GM12873 (cell line): ENCODE measurements around the gene AGPAT2.

ENCODE experiments used
- TF ChIP-seq, protein P1 (sequence below): IDR thresholded peaks from 2 replicates; pipeline ENCODE4 v1.5.1; 2012; ENCODE audit warnings: low read depth, mild to moderate bottlenecking, moderate library complexity, low read length, control low read depth; ENCODE audit not compliant: insufficient read depth; ENCODE audit errors: missing control alignments

Gene AGPAT2

DNA sequence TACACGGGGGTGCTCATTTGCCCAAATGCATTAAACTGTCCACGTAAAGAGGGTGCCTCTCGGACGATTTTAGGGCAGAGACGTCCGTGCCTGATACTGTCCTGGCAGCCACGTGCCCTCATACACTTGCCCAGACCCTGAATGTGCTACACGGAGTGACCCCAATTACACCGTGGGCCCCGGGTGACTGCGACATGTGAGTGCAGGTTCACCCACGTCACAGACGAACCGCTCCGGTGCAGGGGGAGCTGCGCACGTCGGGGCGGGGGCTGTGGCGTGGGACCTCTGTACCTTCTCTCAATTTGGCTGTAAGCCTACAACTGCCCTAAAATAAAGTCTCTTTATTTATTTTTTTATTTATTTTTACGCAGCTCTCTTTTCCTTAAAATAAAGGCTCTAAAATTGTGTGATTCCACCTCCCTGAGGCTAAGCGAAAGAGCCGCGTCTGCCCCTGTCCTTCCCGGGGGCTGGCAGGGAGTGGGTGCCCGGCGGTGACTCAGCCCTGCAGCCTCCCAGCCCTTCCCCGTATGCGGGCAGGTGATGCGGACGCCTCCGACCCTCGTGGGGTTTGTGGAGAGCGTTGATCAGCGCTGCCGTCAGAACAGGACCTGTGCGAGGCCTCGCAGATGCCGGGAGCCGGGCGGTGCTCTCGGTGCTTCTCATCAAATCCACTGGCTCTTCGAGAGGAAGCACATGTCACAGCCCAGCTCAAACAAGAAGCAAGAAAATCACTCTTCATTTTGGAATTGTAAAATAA is 33.8 kb downstream of the AGPAT2 start:
- TF ChIP-seq, protein P1, sequence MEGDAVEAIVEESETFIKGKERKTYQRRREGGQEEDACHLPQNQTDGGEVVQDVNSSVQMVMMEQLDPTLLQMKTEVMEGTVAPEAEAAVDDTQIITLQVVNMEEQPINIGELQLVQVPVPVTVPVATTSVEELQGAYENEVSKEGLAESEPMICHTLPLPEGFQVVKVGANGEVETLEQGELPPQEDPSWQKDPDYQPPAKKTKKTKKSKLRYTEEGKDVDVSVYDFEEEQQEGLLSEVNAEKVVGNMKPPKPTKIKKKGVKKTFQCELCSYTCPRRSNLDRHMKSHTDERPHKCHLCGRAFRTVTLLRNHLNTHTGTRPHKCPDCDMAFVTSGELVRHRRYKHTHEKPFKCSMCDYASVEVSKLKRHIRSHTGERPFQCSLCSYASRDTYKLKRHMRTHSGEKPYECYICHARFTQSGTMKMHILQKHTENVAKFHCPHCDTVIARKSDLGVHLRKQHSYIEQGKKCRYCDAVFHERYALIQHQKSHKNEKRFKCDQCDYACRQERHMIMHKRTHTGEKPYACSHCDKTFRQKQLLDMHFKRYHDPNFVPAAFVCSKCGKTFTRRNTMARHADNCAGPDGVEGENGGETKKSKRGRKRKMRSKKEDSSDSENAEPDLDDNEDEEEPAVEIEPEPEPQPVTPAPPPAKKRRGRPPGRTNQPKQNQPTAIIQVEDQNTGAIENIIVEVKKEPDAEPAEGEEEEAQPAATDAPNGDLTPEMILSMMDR: no peak

DNA sequence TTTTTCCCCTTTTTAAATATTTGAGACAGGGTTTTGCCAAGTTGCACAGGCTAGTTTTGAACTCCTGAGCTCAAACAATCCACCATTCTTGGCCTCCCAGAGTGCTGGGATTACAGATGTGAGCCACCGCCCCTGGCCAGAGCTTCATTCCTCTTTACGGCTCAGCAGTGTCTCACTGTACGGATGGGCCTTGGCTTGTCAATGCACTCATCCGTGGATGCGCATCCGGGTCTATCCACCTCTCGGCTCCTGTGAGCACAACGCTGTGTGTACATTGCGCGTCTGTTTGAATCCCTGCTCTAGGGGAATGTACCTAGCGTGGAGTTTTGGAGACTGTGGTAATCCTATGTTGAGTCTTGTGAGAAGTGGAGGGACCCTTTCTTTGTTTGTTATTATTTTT is 35.4 kb downstream of the AGPAT2 start:
- TF ChIP-seq, protein P1: no peak

DNA sequence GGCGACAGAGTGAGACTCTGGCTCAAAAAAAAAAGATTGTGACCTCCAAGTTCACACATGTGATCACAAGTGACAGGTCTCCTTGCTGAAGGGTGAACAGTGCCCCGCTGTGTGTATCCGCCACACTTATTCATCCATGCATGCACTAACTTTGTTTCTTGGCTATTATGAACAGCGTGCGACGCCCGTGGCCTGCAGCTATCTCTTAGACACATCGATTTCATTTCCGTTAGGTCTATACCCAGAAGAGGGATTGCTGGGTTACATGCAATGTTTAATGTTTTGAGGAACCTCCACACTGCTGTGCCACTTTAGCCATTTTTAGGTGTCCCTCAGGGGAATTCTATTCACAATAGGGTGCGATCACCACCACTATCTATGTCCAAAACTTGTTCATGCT is 36.6 kb downstream of the AGPAT2 start:
- TF ChIP-seq, protein P1: no peak

DNA sequence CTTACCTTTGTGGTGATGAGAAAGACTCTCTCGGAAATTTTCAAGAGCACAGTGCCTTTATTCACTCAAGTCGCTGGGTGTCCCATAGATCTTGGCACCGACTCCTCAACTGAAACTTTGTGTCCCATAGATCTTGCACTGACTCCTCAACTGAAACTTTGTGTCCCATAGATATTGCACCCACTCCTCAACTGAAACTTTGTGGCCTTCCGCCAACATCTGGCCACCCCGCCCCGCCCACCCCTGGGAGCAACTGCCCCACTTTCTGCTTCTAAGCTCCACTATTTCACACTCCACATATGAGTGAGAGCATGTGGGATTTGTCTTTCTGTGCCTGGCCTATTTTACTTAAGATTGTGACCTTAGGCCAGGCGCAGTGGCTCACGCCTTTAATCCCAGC is 37.2 kb downstream of the AGPAT2 start:
- TF ChIP-seq, protein P1: no peak

DNA sequence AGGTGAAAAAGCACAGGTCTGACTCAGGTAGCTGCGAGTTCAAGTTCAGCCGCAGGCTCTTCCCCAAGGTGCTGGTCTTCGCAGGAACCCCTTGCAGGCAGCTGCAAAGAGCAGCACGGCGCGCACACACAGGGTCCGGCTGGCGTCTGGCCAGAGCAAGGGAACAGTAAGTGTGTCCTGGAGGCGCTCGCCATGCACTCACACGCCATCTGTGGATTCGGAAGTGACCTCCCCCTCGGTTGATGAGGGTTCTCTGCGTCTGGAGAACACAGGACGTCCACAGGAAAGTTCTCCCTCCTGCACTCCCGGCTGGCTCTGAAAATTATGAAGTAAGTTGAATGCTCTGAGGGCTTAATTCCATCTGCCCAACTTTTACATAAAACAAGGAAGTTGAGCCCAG is 38.5 kb downstream of the AGPAT2 start:
- TF ChIP-seq, protein P1: no peak

DNA sequence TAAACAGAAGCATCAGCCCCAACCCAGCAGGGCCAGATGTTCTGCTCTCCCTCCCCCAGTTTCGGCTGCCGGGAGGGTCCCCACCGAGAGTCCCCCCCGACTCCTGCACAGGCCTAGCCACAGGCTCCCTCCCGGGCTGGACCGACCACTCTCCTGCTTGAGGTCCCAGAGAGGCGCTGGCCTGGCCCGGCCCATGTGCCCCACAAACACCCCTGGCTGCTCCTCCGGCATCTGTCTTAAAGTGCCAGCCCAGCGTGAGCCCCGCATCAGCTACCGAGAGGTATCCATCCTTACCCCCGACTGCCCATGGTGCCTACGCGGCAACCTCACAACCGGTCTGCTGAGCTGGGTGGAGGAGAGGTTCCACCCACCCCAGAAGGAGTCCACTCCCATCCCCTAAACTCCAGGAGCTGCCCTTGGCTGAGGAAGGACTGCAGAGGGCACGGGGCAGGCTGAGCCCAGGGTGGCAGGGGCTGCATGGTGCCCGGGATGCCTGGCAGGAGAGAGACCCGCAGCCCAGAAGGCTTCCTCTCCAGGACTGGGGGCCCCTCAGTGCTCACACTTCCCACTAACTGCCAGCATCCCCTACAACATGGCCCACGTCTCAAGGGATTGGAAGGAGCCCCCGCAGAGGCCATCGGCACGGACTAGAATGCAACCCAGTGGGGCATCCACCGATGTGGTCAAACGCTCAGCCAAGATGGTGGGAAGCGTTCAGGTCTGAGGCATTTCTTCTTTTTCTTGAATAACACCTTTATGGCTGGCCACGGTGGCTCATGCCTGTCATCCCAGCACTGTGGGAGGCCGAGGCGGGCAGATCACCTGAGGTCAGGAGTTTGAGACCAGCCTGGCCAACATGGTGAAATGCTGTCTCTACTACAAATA is 40.2 kb downstream of the AGPAT2 start:
- TF ChIP-seq, protein P1: no peak
